ENCODE measurements around the gene F8.

GRCh38 chrX:155001873-155002272 lies 20.6 kb downstream of the F8 start:
- TF ChIP-seq CTCF (tag by site-specific recombination; IDR thresholded peaks at IDR 0.05): no peak
- no peak for TF ChIP-seq ZFP37 (tag by site-specific recombination; IDR thresholded peaks at IDR 0.05)
- TF ChIP-seq ZBTB8A (tag by site-specific recombination; IDR thresholded peaks at IDR 0.05): no peak
- no peak for TF ChIP-seq ZNF324 (tag by site-specific recombination; IDR thresholded peaks at IDR 0.05)
- TF ChIP-seq REPIN1 (tag by site-specific recombination; IDR thresholded peaks at IDR 0.05; ENCODE audit: low read depth): no peak
- TF ChIP-seq ZNF350 (tag by site-specific recombination; IDR thresholded peaks at IDR 0.05): no peak
- no peak for TF ChIP-seq MZF1 (tag by site-specific recombination; IDR thresholded peaks at IDR 0.05; ENCODE audit: borderline replicate concordance)
- no peak for TF ChIP-seq ZNF221 (tag by site-specific recombination; IDR thresholded peaks at IDR 0.05; ENCODE audit: borderline replicate concordance)
- no peak for TF ChIP-seq ZNF549 (tag by site-specific recombination; IDR thresholded peaks at IDR 0.05)
- no peak for TF ChIP-seq ZBTB48 (tag by site-specific recombination; IDR thresholded peaks at IDR 0.05)
- TF ChIP-seq PRDM2 (tag by site-specific recombination; IDR thresholded peaks at IDR 0.05; ENCODE audit: borderline replicate concordance): no peak
- TF ChIP-seq ZNF302 (tag by site-specific recombination; IDR thresholded peaks at IDR 0.05; ENCODE audit: low read depth): no peak

Measured in HEK293 (cell line).